PC-3 (cell line): Measurements from ENCODE around the gene ADGRD1.

Source experiments
- CTCF ChIP-seq: fragments of 300-600 bp; sonication (generic); conservative IDR thresholded peaks from 2 replicates; pipeline ENCODE4 v1.5.1; 2017; ENCODE audit warnings: antibody characterized with exemption, low read depth, mild to moderate bottlenecking, low read length
- EZH2 ChIP-seq: fragments of 300-600 bp; sonication (generic); IDR thresholded peaks from one replicate; pipeline ENCODE4 v1.6.1; 2017; ENCODE audit warnings: antibody characterized with exemption, mild to moderate bottlenecking, low read length; ENCODE audit not compliant: unreplicated experiment
- EZH2phosphoT487 ChIP-seq: fragments of 300-600 bp; sonication (generic); IDR thresholded peaks from 2 replicates; pipeline ENCODE4 v1.6.1; 2018; ENCODE audit warnings: mild to moderate bottlenecking, antibody characterized with exemption, low read length, borderline replicate concordance

DNA sequence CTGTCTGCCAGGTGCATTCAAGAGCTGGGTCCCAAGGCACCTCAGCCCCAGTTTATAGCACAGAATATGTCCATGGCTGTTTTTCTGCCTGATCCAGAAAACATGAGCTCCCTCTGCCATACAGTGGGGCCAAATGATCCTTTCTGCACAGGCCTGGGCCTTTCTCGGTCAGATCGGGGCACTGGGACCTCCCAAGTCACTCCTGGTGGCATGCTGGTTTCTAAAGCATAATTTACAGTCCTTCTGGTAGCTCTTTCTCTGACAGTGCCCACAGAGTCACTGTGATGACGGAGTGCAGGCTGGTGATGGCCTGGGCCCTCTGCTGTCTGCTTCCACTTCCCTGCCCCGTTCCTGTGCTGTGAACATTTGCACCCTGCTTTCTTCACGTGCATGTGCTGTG, 99.2 kb downstream of the ADGRD1 start:
- TF ChIP-seq CTCF = no peak
- TF ChIP-seq EZH2 = no peak
- no peak for TF ChIP-seq EZH2phosphoT487
